Lung (tissue), 12 donors: Measurements from ENCODE around the gene NSMCE1. TPM values are rescaled to one million over a fixed set of nuclear protein-coding genes. Genes with fewer than 3 reads are reported as not detected.
A peak's percentile ranks its signal among the peaks of the same experiment; 100 is the strongest.

Source experiments
- ATAC-seq: fragments of 200-7000 bp; cut with Tn5 transposase; one replicate; pipeline ENCODE4 v1.9.1; 2020; ENCODE audit warnings: moderate number of reproducible peaks; ENCODE audit not compliant: insufficient read depth, low FRiP score
- DNase-seq, 3 donors: peaks; one replicate each; pipeline ENCODE4 v3.0.0-alpha.2; 2013 to 2017
- H3K27ac ChIP-seq, 2 donors: one replicate each; pipeline ENCODE4 v1.5.1; 2013; ENCODE audit warnings: mild to moderate bottlenecking in 2 of 2, moderate library complexity in 2 of 2, control low read depth in 1 of 2, inconsistent platforms in 1 of 2, low read depth in 1 of 2, low read length in 1 of 2
- H3K27me3 ChIP-seq, 3 donors: one replicate each; pipeline ENCODE4 v1.5.1; 2013; ENCODE audit warnings: low read length in 2 of 3; ENCODE audit not compliant: control insufficient read depth in 3 of 3, insufficient read depth in 3 of 3
- H3K36me3 ChIP-seq, 4 donors: one replicate each; pipeline ENCODE4 v1.5.1; 2013; ENCODE audit warnings: low read length in 4 of 4, mild to moderate bottlenecking in 1 of 4, moderate library complexity in 1 of 4; ENCODE audit not compliant: control insufficient read depth in 4 of 4, insufficient read depth in 4 of 4
- H3K4me1 ChIP-seq, 5 donors: one replicate each; pipeline ENCODE4 v1.5.1; 2013; ENCODE audit warnings: low read length in 5 of 5, mild to moderate bottlenecking in 2 of 5, moderate library complexity in 1 of 5; ENCODE audit not compliant: control insufficient read depth in 5 of 5, insufficient read depth in 5 of 5
- H3K4me3 ChIP-seq: one replicate; pipeline ENCODE4 v1.5.1; 2013; ENCODE audit warnings: mild to moderate bottlenecking, control low read depth, moderate library complexity
- H3K9ac ChIP-seq, 2 donors: one replicate each; pipeline ENCODE4 v1.5.1; 2013; ENCODE audit warnings: low read length in 2 of 2, control low read depth in 1 of 2; ENCODE audit not compliant: insufficient read depth in 1 of 2
- H3K9me3 ChIP-seq, 4 donors: one replicate each; pipeline ENCODE4 v1.5.1; 2013; ENCODE audit warnings: low read length in 3 of 4, mild to moderate bottlenecking in 1 of 4, moderate library complexity in 1 of 4; ENCODE audit not compliant: control insufficient read depth in 4 of 4, insufficient read depth in 3 of 4
- CTCF ChIP-seq: IDR thresholded peaks from 2 replicates; pipeline ENCODE4 v1.5.1; 2012; ENCODE audit warnings: mild to moderate bottlenecking; ENCODE audit errors: control extremely low read depth, extremely low read depth
- WGBS, 2 donors: extraction: QIAGEN DNeasy Blood & Tissue Kit; methylation state at CpG; one replicate each; pipeline ENCODE4 v1.1.7; 2013; 5-methylcytosine and 5-hydroxymethylcytosine counted together
- polyA plus RNA-seq, 2 donors: library from polyadenylated mRNA; stranded (reverse); fragments of 200-250 nt; gene quantifications; one replicate each; pipeline ENCODE4 v1.2.1, GENCODE V29; 2013
- total RNA-seq, 2 donors: library from RNA; depleted of rRNA in 1 of 2; stranded (reverse); fragments of >200 nt in 1 of 2; gene quantifications; one replicate each; pipeline ENCODE4 v1.2.1, GENCODE V29; 2014 to 2021
- donor health status: control.
- donor health status: control.
- donor health status: Bipolar disorder and iron deficiency.
- donor health status: healthy.
- donor health status: DM: yes; HTN: yes; CAD: no.

Gene NSMCE1
- total and polyA plus RNA-seq, 4 donors = 37.4 to 75.4 (median 57.2) TPM

GRCh38 chr16:27179500-27180072, 89.0 kb downstream of the NSMCE1 start:
- Histone ChIP-seq H3K4me3 (no peak overlapping the region), H3K9me3 (peaks cover 0 to 2% (median 0%) of the 10 kb centered on the region in 4 donors), H3K4me1 (peaks cover 0 to 5% (median 0%) of the 10 kb centered on the region in 5 donors), H3K36me3 (no peaks in the 10 kb centered on the region), H3K27ac (no peak overlapping the region), H3K9ac (no peak overlapping the region), H3K27me3 (no peaks in the 10 kb centered on the region)
- WGBS, 2 donors = 22 to 26% methylated on average over 13 of the region's 13 CpGs
- DNase-seq (peak; percentile 77 to 84 (median 83)), ATAC-seq (peak; percentile 88)
- peak; percentile 98 for TF ChIP-seq CTCF

GRCh38 chr16:27177031-27177774, 91.4 kb downstream of the NSMCE1 start:
- peaks cover 0 to 5% (median 0%) of the 10 kb centered on the region in 5 donors for H3K4me1 ChIP-seq
- no peak overlapping the region for H3K27ac ChIP-seq
- no peak for DNase-seq
- 84 to 93% methylated on average over 13 of the region's 13 CpGs for WGBS, 2 donors
- H3K9ac ChIP-seq = no peak overlapping the region
- TF ChIP-seq CTCF = no peak
- ATAC-seq = no peak
- no peaks in the 10 kb centered on the region for H3K36me3 ChIP-seq
- H3K4me3 ChIP-seq = no peak overlapping the region
- no peaks in the 10 kb centered on the region for H3K27me3 ChIP-seq
- H3K9me3 ChIP-seq = peaks cover 0 to 2% (median 0%) of the 10 kb centered on the region in 4 donors

GRCh38 chr16:27175888-27176287, 92.7 kb downstream of the NSMCE1 start:
- Histone ChIP-seq H3K27ac (no peak overlapping the region), H3K36me3 (no peaks in the 10 kb centered on the region), H3K27me3 (no peaks in the 10 kb centered on the region), H3K9ac (no peak overlapping the region), H3K4me3 (no peak overlapping the region), H3K9me3 (no peaks in the 10 kb centered on the region), H3K4me1 (peaks cover 0 to 5% (median 0%) of the 10 kb centered on the region in 5 donors)
- no peak for DNase-seq
- WGBS, 2 donors = 90 to 93% methylated on average over 8 of the region's 8 CpGs
- ATAC-seq = no peak
- TF ChIP-seq CTCF = no peak

Other genes starting within 250 kb of the NSMCE1 start
- not detected for gene C16orf82, start 201.8 kb downstream of the NSMCE1 start, total RNA-seq
- gene C16orf82, start 201.8 kb downstream of the NSMCE1 start, polyA plus RNA-seq = not detected
- 1 to 10 TPM; 4.6 to 7.0 TPM for gene KDM8, start 65.2 kb downstream of the NSMCE1 start, total RNA-seq
- gene KDM8, start 65.2 kb downstream of the NSMCE1 start, polyA plus RNA-seq = 1 to 10 TPM; 2.6 to 4.8 TPM
- 100 to 1,000 TPM in 1 of 2 donors, 10 to 100 TPM in 1; 79.8 to 148 TPM for gene IL4R, start 45.2 kb upstream of the NSMCE1 start, total RNA-seq
- 100 to 1,000 TPM in 1 of 2 donors, 10 to 100 TPM in 1; 61.3 to 175 TPM for gene IL4R, start 45.2 kb upstream of the NSMCE1 start, polyA plus RNA-seq
- 1 to 10 TPM; 3.4 to 6.3 TPM for gene IL21R, start 133.4 kb upstream of the NSMCE1 start, total RNA-seq
- gene IL21R, start 133.4 kb upstream of the NSMCE1 start, polyA plus RNA-seq = 1 to 10 TPM; 1.0 to 4.6 TPM